ENCODE data around the gene CABCOCO1.
A peak's percentile ranks its signal among the peaks of the same experiment; 100 is the strongest.
"Not testable (repeated sequence)": the region's sequence is repeated elsewhere in the genome, so short reads cannot be mapped to it uniquely, and the experiment has no call there.

The CABCOCO1 gene

DNA sequence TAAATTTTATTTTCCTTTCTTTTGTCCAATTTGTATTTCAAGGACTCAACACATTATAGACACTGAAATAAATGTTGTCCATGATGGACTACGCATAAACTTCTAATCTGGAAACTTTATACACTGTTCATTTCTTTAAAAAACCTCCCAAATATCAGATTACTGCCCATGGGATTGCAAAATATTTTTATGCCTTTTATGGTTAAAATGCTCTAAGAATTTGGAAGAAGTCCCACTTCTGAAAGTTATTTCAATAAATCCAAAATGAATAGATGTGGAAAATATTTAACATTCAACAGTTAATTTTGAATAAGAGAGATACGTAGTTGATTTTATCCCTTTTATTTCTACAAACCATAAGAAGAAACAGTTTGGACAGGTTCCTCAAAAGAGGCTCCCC lies 46.1 kb downstream of the CABCOCO1 start:
- DNase-seq (ENCODE audit: low spot score) = no peak

- DNase-seq (ENCODE audit: low spot score) = not testable (repeated sequence)
Observed at GRCh38 chr10:61712105-61712504, 49.4 kb downstream of the CABCOCO1 start.

- not testable (repeated sequence) for DNase-seq (ENCODE audit: low spot score)
Observed at GRCh38 chr10:61719475-61719874, 56.7 kb downstream of the CABCOCO1 start.

DNA sequence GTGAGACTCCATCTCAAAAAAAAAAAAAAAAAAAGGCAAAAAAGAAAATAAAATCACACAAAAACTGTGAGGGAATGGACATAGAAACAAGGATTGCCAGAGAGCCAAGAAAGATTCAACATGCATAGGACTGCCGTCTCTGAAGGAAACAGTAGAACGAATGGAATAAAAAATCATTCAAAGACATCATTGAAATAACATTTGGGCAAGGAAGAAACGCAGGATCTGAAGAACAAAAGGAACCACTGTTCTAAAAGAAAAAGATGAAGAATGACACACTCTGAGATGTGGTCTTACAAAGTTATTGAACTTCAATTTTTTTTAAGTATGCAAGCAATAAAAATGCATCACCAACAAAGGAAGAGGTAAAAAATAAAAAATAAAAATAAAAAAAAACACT lies 57.2 kb downstream of the CABCOCO1 start:
- DNase-seq (ENCODE audit: low spot score) = no peak

GRCh38 chr10:61721431-61721830 lies 58.7 kb downstream of the CABCOCO1 start:
- no peak for DNase-seq (ENCODE audit: low spot score)

GRCh38 chr10:61725221-61725620 lies 62.5 kb downstream of the CABCOCO1 start:
- DNase-seq (ENCODE audit: low spot score) = not testable (repeated sequence)

DNA sequence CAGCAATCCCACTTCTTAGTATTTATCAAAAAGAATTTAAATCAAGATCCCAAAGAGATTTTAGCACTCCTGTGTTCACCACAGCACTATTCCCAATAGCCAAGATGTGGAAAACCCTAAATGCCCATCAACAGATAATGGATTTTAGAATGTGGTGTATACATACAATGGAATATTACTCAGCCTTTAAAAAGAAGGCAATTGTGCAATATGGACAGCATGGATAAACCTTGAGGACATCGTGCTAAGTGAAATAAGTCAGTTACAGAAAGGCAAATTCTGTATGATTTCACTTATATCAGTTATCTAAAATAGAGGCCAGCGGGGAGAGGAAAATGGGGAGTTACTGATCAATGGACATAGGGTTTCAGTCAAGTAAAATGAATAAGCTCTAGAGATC lies 66.9 kb downstream of the CABCOCO1 start:
- no peak for DNase-seq (ENCODE audit: low spot score)

DNA sequence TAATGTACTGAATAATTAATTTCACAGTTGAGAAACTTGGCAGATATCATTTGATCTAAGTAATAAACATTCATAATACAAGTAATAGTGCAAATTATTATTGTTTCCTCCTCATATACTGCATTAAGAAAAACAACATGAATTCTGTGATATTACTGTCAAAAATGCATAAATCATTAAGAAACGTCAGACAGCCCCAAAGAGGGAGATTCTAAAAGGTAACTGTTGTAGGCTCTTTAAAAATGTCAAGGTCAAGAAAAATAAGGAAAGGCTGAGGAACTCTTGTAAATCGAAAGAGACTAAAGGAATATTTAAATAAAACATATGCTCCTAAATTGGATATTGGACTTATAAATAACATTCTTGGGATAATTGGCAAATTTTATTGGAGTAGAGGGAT lies 67.9 kb downstream of the CABCOCO1 start:
- no peak for DNase-seq (ENCODE audit: low spot score)

DNA sequence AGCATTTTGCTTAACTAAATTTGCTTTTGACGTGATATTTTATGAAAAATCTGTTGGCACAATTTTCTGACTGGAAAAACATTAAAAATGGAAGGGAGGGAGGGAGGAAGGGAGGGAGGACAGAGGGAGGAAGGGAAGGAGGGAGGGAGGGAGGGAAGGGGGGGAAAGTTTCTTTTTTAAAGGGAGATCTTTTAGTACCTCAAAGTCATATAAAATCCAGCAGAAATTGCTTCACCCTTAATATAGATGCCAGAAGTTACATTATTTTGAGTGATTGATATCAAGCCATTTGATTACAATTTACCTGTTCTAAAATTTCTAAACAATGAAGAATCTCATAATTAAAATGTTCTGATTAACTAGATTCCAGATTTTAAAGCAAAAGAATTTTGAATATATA lies 68.9 kb downstream of the CABCOCO1 start:
- no peak for DNase-seq (ENCODE audit: low spot score)

DNA sequence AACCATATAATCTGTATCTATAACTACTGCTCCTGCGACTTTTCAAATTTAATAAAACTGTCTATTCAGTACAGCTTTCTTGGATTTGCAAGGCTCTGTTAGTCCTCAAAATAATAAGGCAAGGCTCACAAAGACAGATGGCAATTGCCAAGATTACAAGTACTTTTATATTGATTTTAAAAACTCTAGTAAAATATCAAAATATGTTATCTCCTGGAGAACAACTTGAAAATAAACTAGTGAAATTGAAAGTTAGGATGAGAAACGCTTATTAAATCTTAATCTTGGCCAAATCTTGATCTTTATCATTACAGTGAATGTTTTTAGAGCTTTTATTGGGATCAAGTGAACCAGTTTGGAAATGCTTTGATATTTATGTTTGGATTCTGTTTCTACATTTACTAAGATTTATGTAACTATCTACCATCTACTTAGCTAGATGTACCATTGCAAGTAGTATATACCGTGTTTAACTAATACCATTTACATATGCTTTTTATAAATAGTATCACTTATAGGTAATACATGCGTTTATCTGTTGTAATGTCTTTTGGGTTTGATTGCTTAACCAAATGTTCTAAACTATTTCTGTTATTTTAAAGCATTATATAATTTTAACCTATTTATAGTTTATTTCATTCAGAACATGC lies 70.0 kb downstream of the CABCOCO1 start:
- DNase-seq (ENCODE audit: low spot score) = peak; percentile 78

DNA sequence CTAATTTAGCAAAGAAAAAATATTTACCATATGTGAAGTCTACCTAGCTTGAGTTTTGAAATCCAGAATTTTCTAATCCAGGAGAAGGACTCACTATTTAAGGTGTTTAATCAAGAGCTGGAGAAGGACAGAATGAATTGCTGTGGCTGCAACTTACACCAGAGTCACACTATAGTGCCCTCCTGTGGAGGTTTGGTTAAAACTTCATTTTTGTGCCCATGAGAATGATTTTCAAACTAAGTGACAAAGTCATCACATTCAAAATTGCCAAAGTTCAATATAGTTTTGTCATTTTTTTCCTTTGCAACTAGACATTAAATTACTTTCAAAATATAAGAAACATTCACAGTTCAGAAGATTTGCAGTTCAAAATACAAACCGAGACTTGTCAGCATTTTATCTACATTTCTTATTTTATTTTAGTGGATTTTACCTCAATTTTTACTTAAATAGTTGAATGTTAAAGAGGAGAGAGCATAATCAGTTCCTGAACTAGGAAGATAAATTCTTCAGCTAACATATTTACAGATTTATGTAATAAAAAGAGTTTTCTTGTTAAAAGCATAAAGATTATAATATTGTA lies 70.7 kb downstream of the CABCOCO1 start:
- peak; percentile 72 for DNase-seq (ENCODE audit: low spot score)

- no peak for DNase-seq (ENCODE audit: low spot score)
Observed at GRCh38 chr10:61735882-61736281, 73.2 kb downstream of the CABCOCO1 start.

DNA sequence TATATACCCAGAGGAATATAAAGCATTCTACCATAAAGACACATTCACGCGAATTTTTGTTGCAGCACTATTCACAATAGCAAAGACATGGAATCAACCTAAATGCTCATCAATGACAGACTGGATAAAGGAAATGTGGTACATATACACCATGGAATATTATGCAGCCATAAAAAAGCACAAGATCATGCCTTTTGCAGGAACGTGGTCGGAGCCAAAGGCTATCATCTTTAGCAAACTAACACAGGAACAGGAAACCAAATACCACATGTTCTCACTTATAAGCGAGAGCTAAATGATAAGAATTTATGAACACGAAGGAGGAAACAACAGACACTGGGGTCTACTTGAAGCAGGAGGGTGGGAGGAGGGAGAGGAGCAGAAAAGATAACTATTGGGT lies 74.7 kb downstream of the CABCOCO1 start:
- not testable (repeated sequence) for DNase-seq (ENCODE audit: low spot score)

DNA sequence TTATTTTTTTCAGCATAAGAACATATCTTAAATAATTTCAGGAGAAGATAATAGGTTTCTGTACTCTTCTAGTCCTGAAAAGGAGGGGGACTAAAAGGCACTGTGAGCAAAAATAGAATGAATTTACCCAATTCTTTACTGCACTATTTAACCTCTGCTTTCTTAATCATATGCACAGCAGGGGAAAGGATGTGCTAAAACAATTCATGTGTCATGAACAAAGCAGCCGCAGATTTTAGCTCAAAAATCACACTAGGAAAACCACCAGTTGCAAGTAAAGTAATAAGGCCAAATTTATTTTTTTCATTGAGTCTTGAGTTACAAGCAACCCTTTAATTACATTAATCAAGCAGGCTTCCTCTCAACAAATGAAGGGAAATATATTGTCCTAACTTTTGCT lies 80.1 kb downstream of the CABCOCO1 start:
- no peak for DNase-seq (ENCODE audit: low spot score)

DNA sequence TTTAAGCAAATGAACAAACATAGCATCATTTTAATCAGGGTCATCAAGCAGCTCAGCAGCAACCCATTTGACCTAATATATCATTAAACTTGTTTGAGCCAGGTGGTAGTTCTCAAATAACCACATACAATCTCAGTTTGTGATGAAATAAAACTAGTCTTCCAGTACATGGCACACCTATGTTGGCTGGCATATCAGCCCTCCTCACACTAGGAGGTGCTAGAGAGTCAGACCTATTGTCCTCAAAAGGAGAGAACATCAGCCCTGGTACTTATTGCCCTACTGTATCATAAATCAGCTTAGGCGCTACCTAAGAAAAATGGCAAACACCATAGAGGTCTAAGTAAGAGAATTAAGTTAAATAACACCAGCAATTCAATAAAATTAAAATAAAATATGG lies 81.7 kb downstream of the CABCOCO1 start:
- DNase-seq (ENCODE audit: low spot score) = no peak

DNA sequence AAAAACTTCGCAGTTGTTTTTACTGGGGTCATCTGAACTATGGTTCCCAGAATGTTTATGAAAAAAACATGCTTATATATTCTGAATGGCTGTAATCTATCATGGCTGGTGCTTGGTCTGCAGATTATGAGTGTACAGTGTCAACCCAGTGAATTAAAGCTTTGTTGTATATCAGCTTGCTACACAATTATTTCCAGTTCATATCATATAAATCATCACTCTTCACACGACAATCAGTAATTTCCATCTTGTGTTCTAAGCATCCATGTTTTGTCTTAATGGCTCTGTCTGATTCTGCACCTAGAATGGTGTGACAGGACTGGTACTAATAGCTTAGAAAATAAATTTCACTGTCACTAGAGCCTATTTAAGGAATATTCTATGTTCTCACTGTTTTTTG lies 83.6 kb downstream of the CABCOCO1 start:
- DNase-seq (ENCODE audit: low spot score) = no peak

DNA sequence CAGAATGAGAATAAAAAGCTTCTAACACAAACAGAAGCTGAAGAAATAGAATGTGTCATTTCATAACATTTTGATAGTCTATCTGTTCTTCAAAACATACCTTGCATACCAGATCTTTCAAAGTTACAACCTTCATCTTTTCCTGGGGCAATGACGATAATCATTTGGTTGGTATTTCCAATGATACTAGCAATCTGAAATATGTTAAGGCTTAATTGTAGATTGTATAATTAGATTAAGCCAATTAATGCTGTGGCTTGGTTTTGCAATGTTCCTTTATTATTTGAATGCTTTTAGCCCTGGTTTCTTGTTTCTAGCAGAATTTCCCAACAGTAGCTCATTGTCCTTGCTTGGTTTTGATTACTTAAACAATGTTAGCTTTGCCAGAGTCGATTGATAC lies 84.6 kb downstream of the CABCOCO1 start:
- DNase-seq (ENCODE audit: low spot score) = no peak

DNA sequence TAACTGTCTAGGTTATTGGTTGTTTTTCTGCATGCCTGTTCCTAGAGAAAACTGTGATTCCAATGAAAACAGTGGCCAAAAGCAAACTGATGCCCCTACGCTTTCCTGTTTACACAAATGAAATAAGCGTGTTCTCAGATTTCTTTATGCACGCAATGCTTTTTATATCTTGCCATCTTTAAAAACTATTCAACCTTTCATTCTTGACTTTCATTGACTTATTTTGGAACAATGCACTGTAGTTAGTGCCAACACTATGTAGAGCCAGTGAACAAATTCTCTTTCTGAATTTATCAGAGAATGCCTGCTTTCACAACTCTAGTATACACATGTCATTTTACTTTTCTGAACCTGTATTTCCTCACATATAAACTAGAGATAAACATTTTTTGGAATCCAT lies 86.6 kb downstream of the CABCOCO1 start:
- no peak for DNase-seq (ENCODE audit: low spot score)

DNA sequence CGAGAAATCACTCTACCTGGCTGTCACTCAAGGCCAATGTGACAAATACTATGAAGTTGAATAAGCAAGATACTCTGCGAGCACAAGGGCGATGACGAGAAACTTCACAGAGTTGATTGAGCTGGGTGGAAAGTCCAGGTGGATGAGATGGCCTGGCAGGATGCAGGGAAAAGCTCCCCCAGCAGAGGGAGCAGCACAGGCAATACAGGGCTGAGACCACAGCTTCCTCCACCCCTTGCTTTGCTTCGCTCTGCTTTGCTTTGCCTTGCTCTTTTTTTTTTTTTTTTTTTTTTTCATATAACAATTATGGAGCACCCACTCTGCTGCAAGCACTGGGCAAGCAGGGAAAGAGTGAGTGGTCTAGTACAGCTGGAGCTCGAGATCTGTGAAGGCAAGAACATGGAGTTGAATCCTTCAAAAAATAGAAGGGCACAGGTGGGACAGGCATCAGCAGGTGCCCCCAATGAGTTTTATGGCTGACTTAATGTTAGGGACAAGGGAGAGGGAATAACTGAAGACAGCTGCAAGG lies 88.3 kb downstream of the CABCOCO1 start:
- peak; percentile 62 for DNase-seq (ENCODE audit: low spot score)

- no peak for DNase-seq (ENCODE audit: low spot score)
Observed at GRCh38 chr10:61751599-61751998, 88.9 kb downstream of the CABCOCO1 start.

GRCh38 chr10:61752111-61753011 lies 89.6 kb downstream of the CABCOCO1 start:
- no peak for DNase-seq (ENCODE audit: low spot score)

GRCh38 chr10:61753453-61753852 lies 90.7 kb downstream of the CABCOCO1 start:
- no peak for DNase-seq (ENCODE audit: low spot score)
